Common myeloid progenitor, CD34-positive (primary cell): Measurements from ENCODE around the gene FAF1.

Experiments used
- CTCF ChIA-PET: fragments of 350-600 bp; sonication (Branson Sonifier 250); formaldehyde crosslinking; loops from one replicate; lab custom pipeline; 2021; ENCODE audit warnings: antibody characterized with exemption; lab: Charles Lee
- POLR2A ChIA-PET: fragments of 350-600 bp; sonication (Branson Sonifier 250); formaldehyde crosslinking; loops from one replicate; lab custom pipeline; 2021; ENCODE audit warnings: antibody characterized with exemption; lab: Charles Lee
- DNase-seq, 3 donors: peaks; one replicate each; pipeline versions ENCODE4 v3.0.0 to v3.0.0-alpha.2; 2013
- H3K27ac ChIP-seq, 2 experiments: 1 replicate in 1 of 2; 2 replicates in 1 of 2; pipeline ENCODE4 v1.7.0; 2013; ENCODE audit warnings: inconsistent platforms in 2 of 2, low read length in 2 of 2, mild to moderate bottlenecking in 2 of 2, low read depth in 1 of 2, moderate library complexity in 1 of 2; ENCODE audit not compliant: severe bottlenecking in 2 of 2, insufficient read depth in 1 of 2, poor library complexity in 1 of 2
- H3K27me3 ChIP-seq, 5 experiments: replicated peaks in 2 of 5; 1 replicate in 3 of 5; 2 replicates in 2 of 5; pipeline versions ENCODE4 v1.6.1 to v1.7.0; 2013; ENCODE audit warnings: low read length in 4 of 5, mild to moderate bottlenecking in 2 of 5, moderate library complexity in 2 of 5, inconsistent platforms in 1 of 5; ENCODE audit not compliant: insufficient read depth in 5 of 5, control insufficient read depth in 4 of 5
- H3K36me3 ChIP-seq, 4 experiments: 1 replicate in 2 of 4; 2 replicates in 2 of 4; pipeline versions ENCODE4 v1.6.1 to v1.7.0; 2013; ENCODE audit warnings: low read length in 3 of 4, control low read depth in 1 of 4, mild to moderate bottlenecking in 1 of 4; ENCODE audit not compliant: control insufficient read depth in 4 of 4, insufficient read depth in 4 of 4
- H3K4me1 ChIP-seq, 4 experiments: 1 replicate in 3 of 4; 2 replicates in 1 of 4; pipeline versions ENCODE4 v1.6.1 to v1.7.1; 2013; ENCODE audit warnings: low read length in 3 of 4, mild to moderate bottlenecking in 3 of 4, control low read depth in 1 of 4, inconsistent platforms in 1 of 4, moderate library complexity in 1 of 4; ENCODE audit not compliant: control insufficient read depth in 4 of 4, insufficient read depth in 4 of 4; ENCODE audit errors: control extremely low read depth in 1 of 4
- H3K4me3 ChIP-seq, 7 experiments: 1 replicate in 4 of 7; 2 replicates in 3 of 7; pipeline versions ENCODE4 v1.5.1 to v1.7.0; 2013; ENCODE audit warnings: mild to moderate bottlenecking in 7 of 7, low read length in 6 of 7, moderate library complexity in 6 of 7, inconsistent platforms in 2 of 7, low read depth in 2 of 7, control low read depth in 1 of 7; ENCODE audit not compliant: insufficient read depth in 4 of 7, control insufficient read depth in 1 of 7; ENCODE audit errors: extremely low read depth in 1 of 7
- H3K9me3 ChIP-seq, 5 experiments: 1 replicate in 4 of 5; 2 replicates in 1 of 5; pipeline versions ENCODE4 v1.6.1 to v1.7.1; 2013; ENCODE audit warnings: low read length in 4 of 5, mild to moderate bottlenecking in 2 of 5, inconsistent platforms in 1 of 5, low read depth in 1 of 5, moderate library complexity in 1 of 5; ENCODE audit not compliant: control insufficient read depth in 4 of 5, insufficient read depth in 2 of 5; ENCODE audit errors: control extremely low read depth in 1 of 5
- WGBS: methylation state at CpG from one replicate; pipeline ENCODE4 v1.1.5; 2013; ENCODE audit not compliant: insufficient coverage; 5-methylcytosine and 5-hydroxymethylcytosine counted together

Gene FAF1

DNA sequence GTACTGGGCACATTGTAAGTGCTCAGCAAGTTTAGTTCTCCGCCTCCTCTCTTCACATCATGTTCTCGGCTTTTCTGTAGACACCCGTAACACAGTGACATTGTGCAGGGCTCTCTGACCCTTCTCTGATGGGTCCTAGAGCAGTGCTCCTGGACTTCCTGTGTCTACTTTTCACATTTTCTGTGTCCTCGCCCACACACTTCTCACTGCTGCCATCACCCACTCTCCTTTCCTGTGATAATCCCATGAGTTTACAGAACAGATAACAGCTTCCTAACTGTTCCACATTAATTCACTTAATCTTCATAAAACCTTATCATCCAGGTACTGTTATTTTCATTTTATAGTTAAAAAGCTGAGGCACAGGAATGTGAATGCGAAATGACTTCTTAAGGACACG is 523.6 kb downstream of the FAF1 start:
- no peak for DNase-seq
- H3K4me1 ChIP-seq = no peaks in the 10 kb centered on the region
- no peak overlapping the region for H3K27ac ChIP-seq
- H3K9me3 ChIP-seq = no peaks in the 10 kb centered on the region
- peaks cover 3 to 19% (median 9%) of the 10 kb centered on the region in 4 experiments for H3K36me3 ChIP-seq
- POLR2A ChIA-PET = no interaction called here
- CTCF ChIA-PET = no interaction called here
- no peak overlapping the region for H3K4me3 ChIP-seq
- WGBS = 97% methylated on average over 4 of the region's 6 CpGs
- peaks cover 10 to 29% (median 16%) of the 10 kb centered on the region in 5 experiments for H3K27me3 ChIP-seq

DNA sequence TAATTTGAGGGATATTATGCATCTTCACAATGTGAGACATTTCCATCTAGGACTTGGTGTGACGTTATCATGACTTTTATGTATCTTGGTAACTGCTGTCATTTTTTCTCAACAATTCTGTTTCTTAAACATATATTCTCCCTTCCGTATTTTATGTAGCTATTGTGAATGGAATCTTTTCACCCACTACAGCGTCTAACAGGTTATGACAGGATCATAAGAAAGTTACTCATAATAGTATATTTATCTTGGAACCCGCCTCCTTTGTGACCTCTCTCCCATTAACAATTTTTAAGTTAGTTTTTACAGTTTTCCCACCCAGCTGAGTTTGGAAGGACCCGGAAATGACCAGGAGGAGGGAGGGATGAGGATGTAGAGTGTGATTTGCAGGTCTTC is 530.1 kb downstream of the FAF1 start:
- H3K27me3 ChIP-seq = peaks cover 29 to 94% (median 65%) of the 10 kb centered on the region in 5 experiments
- H3K9me3 ChIP-seq = peaks cover 0 to 2% (median 0%) of the 10 kb centered on the region in 5 experiments
- no peak overlapping the region for H3K27ac ChIP-seq
- WGBS = no CpG with 5 or more reads among the region's 5 CpGs
- no peaks in the 10 kb centered on the region for H3K36me3 ChIP-seq
- peak in 1 of 3 donors; percentile 26 for DNase-seq
- no peak overlapping the region for H3K4me3 ChIP-seq
- ChIA-PET CTCF (interaction anchor here (1.0 kb wide), 1 partner anchor 9 kb away, joined by 3 read pairs; no protein-coding TSS in a partner anchor), POLR2A (no interaction called here)
- peaks cover 0 to 14% (median 9%) of the 10 kb centered on the region in 4 experiments for H3K4me1 ChIP-seq

DNA sequence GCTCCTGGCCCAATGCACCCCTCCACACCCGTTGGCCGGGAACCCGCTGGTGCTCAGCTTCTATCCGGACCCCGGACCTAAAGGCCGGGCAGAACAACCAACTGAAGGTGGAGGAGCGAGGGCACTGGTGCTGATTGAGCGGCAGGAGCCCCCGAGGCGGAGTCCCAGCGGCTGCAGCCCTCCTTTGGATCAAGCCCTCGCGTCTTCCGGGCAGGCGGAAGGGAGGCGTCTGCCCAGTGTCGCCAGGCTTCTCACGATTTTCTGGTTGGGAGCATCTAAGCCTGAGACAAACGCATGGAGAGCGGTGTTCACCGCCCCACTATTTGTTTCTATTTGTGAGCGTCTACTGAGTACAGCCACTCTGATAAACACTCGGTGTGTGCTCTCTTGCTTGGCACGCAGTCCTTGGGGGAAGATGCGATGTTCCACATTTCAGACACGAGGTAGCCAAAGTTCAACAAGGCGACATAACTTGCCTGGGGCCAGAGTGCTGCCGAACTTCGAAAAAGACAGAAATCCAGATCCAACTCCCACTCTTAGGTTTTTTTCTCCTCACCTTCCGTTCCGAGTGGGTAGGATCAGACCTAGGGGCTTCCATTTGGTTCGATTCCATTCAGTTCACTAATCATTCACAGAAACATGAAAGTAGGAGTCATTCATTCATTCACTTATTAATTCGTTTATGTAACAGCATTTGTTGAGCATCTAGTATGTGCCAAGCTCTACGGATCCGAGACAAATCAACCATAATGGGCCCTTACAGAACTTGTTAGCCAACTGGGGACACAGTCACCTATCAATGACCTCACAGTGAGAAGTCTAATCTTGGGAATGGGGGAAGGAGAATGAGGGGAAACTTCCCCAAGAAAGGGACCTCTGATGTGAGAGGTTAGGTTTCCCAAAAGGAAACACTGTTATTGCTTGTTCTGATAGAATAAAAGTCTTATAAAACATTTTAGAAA is 532.0 kb downstream of the FAF1 start:
- ChIA-PET CTCF (no interaction called here), POLR2A (no interaction called here)
- whole genome bisulfite sequencing = 8% methylated on average over 33 of the region's 35 CpGs
- Histone ChIP-seq H3K36me3 (no peaks in the 10 kb centered on the region), H3K27me3 (peaks cover 25 to 100% (median 69%) of the 10 kb centered on the region in 5 experiments), H3K27ac (no peak overlapping the region), H3K9me3 (peaks cover 0 to 2% (median 0%) of the 10 kb centered on the region in 5 experiments), H3K4me3 (peak overlapping the region in 1 of 7 experiments; percentile 5), H3K4me1 (peaks cover 2 to 31% (median 25%) of the 10 kb centered on the region in 4 experiments)
- peak in 1 of 3 donors; percentile 43 for DNase-seq

DNA sequence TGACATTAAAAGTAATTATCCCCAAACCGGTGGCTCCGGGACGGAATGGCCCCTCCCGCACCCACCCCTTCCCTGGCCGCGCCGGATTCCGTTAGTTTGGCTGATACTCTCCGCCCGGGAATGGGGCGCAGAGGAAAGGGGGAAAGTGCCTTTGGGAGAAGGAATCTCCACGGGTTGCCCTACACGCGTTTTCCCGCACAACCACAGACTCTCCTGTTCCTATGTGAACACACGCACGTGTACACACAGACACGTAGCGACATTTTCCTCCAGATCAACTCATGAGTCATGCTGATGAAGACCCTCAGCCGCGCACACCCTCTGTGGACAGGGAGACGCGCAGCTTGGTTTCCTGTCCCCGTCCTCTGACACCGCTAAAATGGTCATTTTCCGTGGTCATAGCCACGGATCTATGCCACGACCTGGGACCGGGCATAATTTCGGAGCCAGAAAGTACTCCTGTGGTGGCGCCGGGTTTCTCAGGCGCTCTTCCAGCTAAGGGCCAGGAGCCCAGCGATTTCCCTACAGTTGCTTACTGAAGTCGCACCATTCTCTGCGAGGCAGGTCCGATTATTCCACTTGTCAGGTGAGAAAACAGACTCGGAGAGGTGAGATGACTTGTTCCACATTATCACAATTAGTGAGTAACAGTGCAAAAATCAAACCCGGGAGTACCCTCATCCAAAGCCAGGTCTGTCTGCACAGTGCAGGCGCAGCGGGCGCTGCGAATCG is 532.8 kb downstream of the FAF1 start:
- H3K9me3 ChIP-seq = peaks cover 0 to 2% (median 0%) of the 10 kb centered on the region in 5 experiments
- ChIA-PET CTCF (no interaction called here), POLR2A (no interaction called here)
- H3K4me1 ChIP-seq = peaks cover 2 to 34% (median 30%) of the 10 kb centered on the region in 4 experiments
- 8% methylated on average over 41 of the region's 44 CpGs for WGBS
- no peaks in the 10 kb centered on the region for H3K36me3 ChIP-seq
- no peak overlapping the region for H3K27ac ChIP-seq
- peaks cover 27 to 100% (median 68%) of the 10 kb centered on the region in 5 experiments for H3K27me3 ChIP-seq
- DNase-seq = peak in 1 of 3 donors; percentile 63
- peak overlapping the region in 1 of 7 experiments; percentile 5 for H3K4me3 ChIP-seq

DNA sequence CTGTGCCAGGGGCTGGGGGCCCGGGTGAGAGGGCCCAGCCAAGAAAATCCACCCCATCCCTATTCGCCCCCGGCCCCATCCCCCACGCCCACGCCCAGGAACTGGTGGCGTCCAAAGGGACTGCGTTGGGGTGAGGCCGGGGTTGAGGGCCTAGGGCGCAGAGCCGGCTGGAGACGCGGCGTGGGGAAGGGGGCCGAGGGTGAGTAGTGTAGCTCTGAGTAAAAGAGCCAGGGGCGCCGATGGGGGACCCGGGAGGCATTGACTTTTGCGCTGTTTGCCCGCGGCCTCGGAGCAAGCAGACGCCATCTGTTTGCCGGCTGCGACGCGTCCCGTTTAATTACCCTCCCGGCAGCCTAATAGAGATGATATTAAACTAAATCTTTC is 533.4 kb downstream of the FAF1 start:
- peaks cover 31 to 100% (median 69%) of the 10 kb centered on the region in 5 experiments for H3K27me3 ChIP-seq
- WGBS = 2% methylated on average over 13 of the region's 28 CpGs
- no peak overlapping the region for H3K27ac ChIP-seq
- H3K36me3 ChIP-seq = no peaks in the 10 kb centered on the region
- peaks cover 0 to 2% (median 0%) of the 10 kb centered on the region in 5 experiments for H3K9me3 ChIP-seq
- POLR2A ChIA-PET = no interaction called here
- DNase-seq = peak in 1 of 3 donors; percentile 30
- H3K4me3 ChIP-seq = no peak overlapping the region
- CTCF ChIA-PET = no interaction called here
- H3K4me1 ChIP-seq = peaks cover 2 to 34% (median 30%) of the 10 kb centered on the region in 4 experiments

DNA sequence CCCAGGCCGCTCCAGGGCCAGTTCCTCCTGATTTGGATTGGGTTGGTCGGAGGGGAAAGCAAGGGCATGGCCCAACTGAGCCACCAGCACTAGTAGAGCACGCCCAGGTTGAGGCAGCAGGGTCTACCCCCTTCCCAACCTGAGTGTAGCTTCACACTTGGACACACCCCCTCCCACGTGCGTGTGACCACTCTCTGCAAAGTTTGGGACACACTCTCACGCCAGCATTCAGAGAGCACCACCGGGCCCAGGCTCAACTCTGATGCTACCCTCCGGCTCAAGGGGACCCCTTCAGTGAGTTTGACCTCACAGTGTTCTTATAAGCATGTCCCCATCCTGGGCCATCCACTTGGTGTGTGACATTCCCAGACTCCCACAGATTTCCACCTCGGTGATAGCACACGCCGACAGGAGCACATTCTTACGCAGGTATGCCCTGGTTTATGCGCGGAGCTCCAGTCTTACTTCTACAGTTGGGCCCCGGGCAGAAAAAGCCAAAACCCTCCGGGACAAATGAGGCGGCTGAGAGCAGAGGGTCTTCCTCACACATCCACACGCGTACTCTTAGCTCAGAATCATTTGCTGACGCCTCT is 533.9 kb downstream of the FAF1 start:
- H3K27ac ChIP-seq = no peak overlapping the region
- POLR2A ChIA-PET = no interaction called here
- CTCF ChIA-PET = no interaction called here
- H3K4me3 ChIP-seq = no peak overlapping the region
- DNase-seq = peak in 1 of 3 donors; percentile 23
- 8% methylated on average over 14 of the region's 20 CpGs for WGBS
- H3K27me3 ChIP-seq = peaks cover 34 to 100% (median 68%) of the 10 kb centered on the region in 5 experiments
- H3K4me1 ChIP-seq = peaks cover 2 to 37% (median 32%) of the 10 kb centered on the region in 4 experiments
- no peaks in the 10 kb centered on the region for H3K36me3 ChIP-seq
- peaks cover 0 to 4% (median 0%) of the 10 kb centered on the region in 5 experiments for H3K9me3 ChIP-seq
